ENCODE data around the gene ZNF785. TPM values are rescaled to one million over a fixed set of nuclear protein-coding genes. Genes with fewer than 3 reads are reported as not detected.
A peak's percentile ranks its signal among the peaks of the same experiment; 100 is the strongest.

The ZNF785 gene
- polyA plus RNA-seq, 1 donor (not counting 4 experiments of a cell fraction or from before 2014, with no cell fraction given): 3.4 TPM

DNA sequence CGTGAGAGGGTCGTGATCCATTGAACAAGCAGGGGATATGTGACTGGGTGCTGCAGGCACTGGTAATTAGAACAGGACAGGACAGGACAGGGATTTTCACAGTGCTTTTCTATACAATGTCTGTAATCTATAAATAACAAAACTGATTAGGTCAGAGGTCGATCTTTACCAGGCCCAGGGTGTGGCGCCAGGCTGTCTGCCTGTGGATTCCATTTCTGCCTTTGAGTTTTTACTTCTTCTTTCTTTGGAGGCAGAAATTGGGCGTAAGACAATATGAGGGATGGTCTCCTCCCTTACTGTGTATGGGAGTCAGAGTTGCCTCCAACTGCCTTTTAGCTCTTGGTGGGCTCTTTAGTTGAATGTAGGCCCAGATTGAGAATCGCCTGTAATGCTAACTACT lies 25.8 kb downstream of the ZNF785 start:
- Histone ChIP-seq H3K27ac (ENCODE audit: control insufficient read depth, insufficient read depth, low read length) (no peak overlapping the region), H3K36me3 (ENCODE audit: control insufficient read depth in 2 of 2, extremely low read depth in 1 of 2, insufficient read depth in 2 of 2, low read length in 2 of 2) (peaks cover 0 to 8% of the 10 kb centered on the region in 2 experiments), H3K9me1 (ENCODE audit: control insufficient read depth, extremely low read depth, insufficient read depth, low read length) (no peaks in the 10 kb centered on the region), H3K79me2 (ENCODE audit: control insufficient read depth, insufficient read depth, low read length) (peaks cover 18% of the 10 kb centered on the region), H3K4me2 (ENCODE audit: control insufficient read depth, extremely low read depth, insufficient read depth, low read depth, low read length) (no peak overlapping the region), H3K9ac (ENCODE audit: control insufficient read depth, extremely low read depth, insufficient read depth, low read length) (no peak overlapping the region), H2AFZ (ENCODE audit: control insufficient read depth, low read length) (no peak overlapping the region), H3K27me3 (ENCODE audit: control insufficient read depth, extremely low read depth, insufficient read depth, low read length) (no peaks in the 10 kb centered on the region), H3K4me3 (ENCODE audit: control insufficient read depth in 2 of 3, extremely low read depth in 1 of 3, insufficient read depth in 2 of 3, low read depth in 1 of 3, low read length in 3 of 3) (no peak overlapping the region), H3K4me1 (ENCODE audit: control insufficient read depth, extremely low read depth, insufficient read depth, low read length) (peaks cover 11% of the 10 kb centered on the region), H3K9me3 (ENCODE audit: control insufficient read depth, low read depth, low read length) (no peaks in the 10 kb centered on the region), H4K20me1 (ENCODE audit: control insufficient read depth, extremely low read depth, insufficient read depth, low read length) (no peaks in the 10 kb centered on the region)
- DNase-seq (ENCODE audit: low read depth, low spot score) (no peak), FAIRE-seq (no peak)
- TF ChIP-seq CTCF (optimal IDR thresholded peaks at IDR 0.05 in 1 of 3, IDR thresholded peaks at IDR 0.05 in 1 of 3, conservative IDR thresholded peaks at IDR 0.05 in 1 of 3; ENCODE audit: extremely low read depth in 1 of 3, insufficient read depth in 2 of 3, low read length in 3 of 3) (no peak), EZH2 (IDR thresholded peaks at IDR 0.05; ENCODE audit: low read length) (no peak)
- dilution Hi-C loops (cut with MboI; ENCODE audit: extremely low pct_ligation_motif_present, low sequenced_read_pairs): no loop called here

GRCh38 chr16:30558789-30559377 lies 26.6 kb downstream of the ZNF785 start:
- no peaks in the 10 kb centered on the region for H3K9me3 ChIP-seq (ENCODE audit: control insufficient read depth, low read depth, low read length)
- H3K4me1 ChIP-seq (ENCODE audit: control insufficient read depth, extremely low read depth, insufficient read depth, low read length): peaks cover 11% of the 10 kb centered on the region
- DNase-seq (ENCODE audit: low read depth, low spot score): no peak
- peak overlapping the region in 1 of 3 experiments; percentile 48 for H3K4me3 ChIP-seq (ENCODE audit: control insufficient read depth in 2 of 3, extremely low read depth in 1 of 3, insufficient read depth in 2 of 3, low read depth in 1 of 3, low read length in 3 of 3)
- H4K20me1 ChIP-seq (ENCODE audit: control insufficient read depth, extremely low read depth, insufficient read depth, low read length): no peaks in the 10 kb centered on the region
- H3K36me3 ChIP-seq (ENCODE audit: control insufficient read depth in 2 of 2, extremely low read depth in 1 of 2, insufficient read depth in 2 of 2, low read length in 2 of 2): peaks cover 0 to 8% of the 10 kb centered on the region in 2 experiments
- H3K9ac ChIP-seq (ENCODE audit: control insufficient read depth, extremely low read depth, insufficient read depth, low read length): peak overlapping the region; percentile 91
- dilution Hi-C loops (cut with MboI; ENCODE audit: extremely low pct_ligation_motif_present, low sequenced_read_pairs): no loop called here
- peak overlapping the region; percentile 84 for H3K27ac ChIP-seq (ENCODE audit: control insufficient read depth, insufficient read depth, low read length)
- peak overlapping the region; percentile 85 for H3K4me2 ChIP-seq (ENCODE audit: control insufficient read depth, extremely low read depth, insufficient read depth, low read depth, low read length)
- H3K9me1 ChIP-seq (ENCODE audit: control insufficient read depth, extremely low read depth, insufficient read depth, low read length): no peaks in the 10 kb centered on the region
- no peaks in the 10 kb centered on the region for H3K27me3 ChIP-seq (ENCODE audit: control insufficient read depth, extremely low read depth, insufficient read depth, low read length)
- TF ChIP-seq EZH2 (IDR thresholded peaks at IDR 0.05; ENCODE audit: low read length): no peak
- no peak for TF ChIP-seq CTCF (optimal IDR thresholded peaks at IDR 0.05 in 1 of 3, IDR thresholded peaks at IDR 0.05 in 1 of 3, conservative IDR thresholded peaks at IDR 0.05 in 1 of 3; ENCODE audit: extremely low read depth in 1 of 3, insufficient read depth in 2 of 3, low read length in 3 of 3)
- peak overlapping the region; percentile 90 for H2AFZ ChIP-seq (ENCODE audit: control insufficient read depth, low read length)
- peaks cover 18% of the 10 kb centered on the region for H3K79me2 ChIP-seq (ENCODE audit: control insufficient read depth, insufficient read depth, low read length)
- FAIRE-seq: no peak
